Dedifferentiated amniotic fluid mesenchymal stem cell (primary cell): ENCODE measurements around the gene FAM124B.
A peak's percentile ranks its signal among the peaks of the same experiment; 100 is the strongest.

Source experiments
- DNase-seq: peaks from one replicate; pipeline ENCODE4 v3.0.0-alpha.2; 2016; ENCODE audit errors: extremely low spot score

Gene FAM124B

GRCh38 chr2:224381521-224382279 lies 20.2 kb downstream of the FAM124B start:
- peak; percentile 43 for DNase-seq

GRCh38 chr2:224379986-224380385 lies 21.9 kb downstream of the FAM124B start:
- no peak for DNase-seq

- no peak for DNase-seq
Measured at GRCh38 chr2:224379172-224379571, 22.7 kb downstream of the FAM124B start.

- no peak for DNase-seq
Measured at GRCh38 chr2:224378701-224379097, 23.2 kb downstream of the FAM124B start.

- DNase-seq = no peak
Measured at GRCh38 chr2:224377751-224378700, 23.9 kb downstream of the FAM124B start.

GRCh38 chr2:224372641-224373040 lies 29.3 kb downstream of the FAM124B start:
- DNase-seq = no peak

- DNase-seq = peak; percentile 49
Measured at GRCh38 chr2:224369028-224369632, 32.8 kb downstream of the FAM124B start.

GRCh38 chr2:224366267-224366844 lies 35.6 kb downstream of the FAM124B start:
- peak; percentile 58 for DNase-seq

- no peak for DNase-seq
Measured at GRCh38 chr2:224365331-224365730, 36.6 kb downstream of the FAM124B start.

GRCh38 chr2:224363281-224363680 lies 38.6 kb downstream of the FAM124B start:
- DNase-seq = no peak

GRCh38 chr2:224362094-224362493 lies 39.8 kb downstream of the FAM124B start:
- no peak for DNase-seq

GRCh38 chr2:224360801-224361251 lies 41.1 kb downstream of the FAM124B start:
- DNase-seq = peak; percentile 36

- no peak for DNase-seq
Measured at GRCh38 chr2:224359569-224359968, 42.3 kb downstream of the FAM124B start.

GRCh38 chr2:224357098-224357901 lies 44.6 kb downstream of the FAM124B start:
- peak; percentile 49 for DNase-seq

GRCh38 chr2:224354632-224355211 lies 47.2 kb downstream of the FAM124B start:
- no peak for DNase-seq

GRCh38 chr2:224350703-224351102 lies 51.2 kb downstream of the FAM124B start:
- no peak for DNase-seq

GRCh38 chr2:224349396-224349795 lies 52.5 kb downstream of the FAM124B start:
- DNase-seq = no peak

GRCh38 chr2:224347176-224348051 lies 54.5 kb downstream of the FAM124B start:
- no peak for DNase-seq

- DNase-seq = no peak
Measured at GRCh38 chr2:224345492-224345891, 56.4 kb downstream of the FAM124B start.

GRCh38 chr2:224343226-224343625 lies 58.7 kb downstream of the FAM124B start:
- no peak for DNase-seq
